CD8-positive, alpha-beta memory T cell (primary cell): ENCODE measurements around the gene GLT8D2. TPM values are rescaled to one million over a fixed set of nuclear protein-coding genes. Genes with fewer than 3 reads are reported as not detected.

Experiments
- CTCF ChIA-PET: fragments of 350-600 bp; sonication (Branson Sonifier 250); formaldehyde crosslinking; loops from one replicate; lab custom pipeline; 2021; ENCODE audit warnings: antibody characterized with exemption; lab: Charles Lee
- POLR2A ChIA-PET: fragments of 350-600 bp; sonication (Branson Sonifier 250); formaldehyde crosslinking; loops from one replicate; lab custom pipeline; 2021; ENCODE audit warnings: antibody characterized with exemption; lab: Charles Lee
- DNase-seq, 5 donors: peaks; one replicate each; pipeline versions ENCODE4 v3.0.0 to v3.0.0-alpha.2; 2020 to 2022; ENCODE audit warnings: mixed read lengths in 1 of 5
- H3K27ac ChIP-seq: one replicate; pipeline ENCODE4 v1.7.0; 2013; ENCODE audit warnings: low read depth, mild to moderate bottlenecking, low read length, moderate library complexity
- H3K27me3 ChIP-seq: 2 replicates; pipeline ENCODE4 v1.7.0; 2013; ENCODE audit warnings: low read length, mild to moderate bottlenecking; ENCODE audit not compliant: insufficient read depth, poor library complexity, severe bottlenecking
- H3K36me3 ChIP-seq: 2 replicates; pipeline ENCODE4 v1.7.0; 2013; ENCODE audit warnings: mild to moderate bottlenecking, low read length, moderate library complexity; ENCODE audit not compliant: insufficient read depth
- H3K4me1 ChIP-seq: 2 replicates; pipeline ENCODE4 v1.7.0; 2013; ENCODE audit warnings: mild to moderate bottlenecking, low read length, moderate library complexity; ENCODE audit not compliant: insufficient read depth
- H3K4me3 ChIP-seq: 2 replicates; pipeline ENCODE4 v1.7.0; 2013; ENCODE audit warnings: mild to moderate bottlenecking, low read length
- H3K9me3 ChIP-seq: 2 replicates; pipeline ENCODE4 v1.7.0; 2013; ENCODE audit warnings: mild to moderate bottlenecking, low read length
- H3K27ac Mint-ChIP-seq, 8 donors: one replicate each; pipeline ENCODE4 v1.8.0; 2020 to 2021; ENCODE audit warnings: mixed read lengths in 8 of 8, mild to moderate bottlenecking in 6 of 8, inconsistent platforms in 3 of 8, moderate library complexity in 3 of 8
- H3K27me3 Mint-ChIP-seq, 2 donors: one replicate each; pipeline ENCODE4 v1.8.0; 2020 to 2021; ENCODE audit warnings: mixed read lengths in 2 of 2, mild to moderate bottlenecking in 1 of 2, moderate library complexity in 1 of 2
- H3K36me3 Mint-ChIP-seq, 3 donors: one replicate each; pipeline ENCODE4 v1.8.0; 2020 to 2021; ENCODE audit warnings: mixed read lengths in 3 of 3, inconsistent platforms in 1 of 3, mild to moderate bottlenecking in 1 of 3
- H3K4me1 Mint-ChIP-seq, 3 donors: one replicate each; pipeline ENCODE4 v1.8.0; 2020 to 2021; ENCODE audit warnings: mixed read lengths in 3 of 3, inconsistent platforms in 1 of 3, mild to moderate bottlenecking in 1 of 3
- H3K4me3 Mint-ChIP-seq, 7 donors: one replicate each; pipeline ENCODE4 v1.8.0; 2020 to 2021; ENCODE audit warnings: mixed read lengths in 7 of 7, mild to moderate bottlenecking in 6 of 7, moderate library complexity in 4 of 7, inconsistent platforms in 2 of 7
- H3K9me3 Mint-ChIP-seq, 5 donors: one replicate each; pipeline ENCODE4 v1.8.0; 2020 to 2022; ENCODE audit warnings: mixed read lengths in 5 of 5, mild to moderate bottlenecking in 3 of 5, moderate library complexity in 2 of 5, inconsistent platforms in 1 of 5
- polyA plus RNA-seq: library from polyadenylated mRNA; unstranded; fragments of 300-500 nt; fragmentation: Illumina TruSeq; gene quantifications from one replicate; pipeline ENCODE4 v1.2.3, GENCODE V29; 2021
- total RNA-seq, 2 experiments: library from RNA; stranded (reverse); gene quantifications; one replicate each; pipeline ENCODE4 v1.2.3, GENCODE V29; 2021

The GLT8D2 gene
- total and polyA plus RNA-seq, 3 experiments from 2014 or later = 0.11 TPM; not detected in 2

DNA sequence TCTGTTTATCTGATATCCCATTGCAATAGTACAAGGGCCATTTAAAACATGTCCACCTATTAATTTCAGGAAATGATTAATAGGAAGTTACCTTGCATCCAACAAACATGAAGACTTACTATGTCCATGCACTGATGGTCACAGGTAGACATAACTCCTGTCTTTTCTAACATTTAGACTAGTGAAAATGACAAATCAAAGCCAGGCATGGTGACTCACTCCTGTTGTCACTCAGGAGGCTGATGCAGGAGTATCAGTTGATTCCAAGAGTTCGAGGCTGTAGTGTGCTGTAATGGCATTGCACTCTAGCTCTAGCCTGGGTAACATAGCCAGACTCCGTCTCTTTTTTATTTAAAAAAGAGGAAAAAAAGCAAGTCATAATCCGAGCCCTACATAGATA is 105.0 kb downstream of the GLT8D2 start:
- Mint-ChIP-seq H3K4me3 (no peak overlapping the region), H3K27ac (peak overlapping the region in 1 of 8 donors; percentile 68), H3K36me3 (peaks cover 19 to 97% (median 44%) of the 10 kb centered on the region in 3 donors), H3K27me3 (no peaks in the 10 kb centered on the region), H3K4me1 (peaks cover 6 to 40% (median 16%) of the 10 kb centered on the region in 3 donors), H3K9me3 (no peaks in the 10 kb centered on the region)
- no peaks in the 10 kb centered on the region for H3K9me3 ChIP-seq
- ChIA-PET CTCF (no interaction called here), POLR2A (no interaction called here)
- no peaks in the 10 kb centered on the region for H3K4me1 ChIP-seq
- H3K27ac ChIP-seq = no peak overlapping the region
- no peak overlapping the region for H3K4me3 ChIP-seq
- no peak for DNase-seq
- no peaks in the 10 kb centered on the region for H3K27me3 ChIP-seq
- peaks cover 80% of the 10 kb centered on the region for H3K36me3 ChIP-seq

Other genes with a start within 250 kb of the GLT8D2 start
- 10 to 100 TPM in 1 of 2 experiments, 1 to 10 TPM in 1; 9.9 to 10.0 TPM for gene NT5DC3, start 209.0 kb downstream of the GLT8D2 start, total RNA-seq
- 0.93 TPM for gene NT5DC3, start 209.0 kb downstream of the GLT8D2 start, polyA plus RNA-seq
- gene HSP90B1, start 119.8 kb downstream of the GLT8D2 start, total RNA-seq = 100 to 1,000 TPM; 461 to 488 TPM
- gene HSP90B1, start 119.8 kb downstream of the GLT8D2 start, polyA plus RNA-seq = 348 TPM
- 10 to 100 TPM; 51.2 to 52.6 TPM for gene TDG, start 84.3 kb downstream of the GLT8D2 start, total RNA-seq
- gene TDG, start 84.3 kb downstream of the GLT8D2 start, polyA plus RNA-seq = 24.1 TPM
- 10 to 100 TPM; 12.5 to 13.0 TPM for gene HCFC2, start 14.3 kb upstream of the GLT8D2 start, total RNA-seq
- 8.5 TPM for gene HCFC2, start 14.3 kb upstream of the GLT8D2 start, polyA plus RNA-seq
- 10 to 100 TPM; 25.5 to 27.5 TPM for gene NFYB, start 88.0 kb upstream of the GLT8D2 start, total RNA-seq
- gene NFYB, start 88.0 kb upstream of the GLT8D2 start, polyA plus RNA-seq = 41.1 TPM
- 100 to 1,000 TPM; 103 to 107 TPM for gene TXNRD1, start 165.6 kb upstream of the GLT8D2 start, total RNA-seq
- gene TXNRD1, start 165.6 kb upstream of the GLT8D2 start, polyA plus RNA-seq = 30.6 TPM